Gastrocnemius medialis (tissue), 4 donors: ENCODE results near the gene TP53AIP1. TPM values are rescaled to one million over a fixed set of nuclear protein-coding genes. Genes with fewer than 3 reads are reported as not detected.
A peak's percentile ranks its signal among the peaks of the same experiment; 100 is the strongest.

ENCODE experiments used
- ATAC-seq, 2 donors: fragments of 150-250 bp; one replicate each; pipeline ENCODE4 v1.9.1; 2016
- DNase-seq, 2 donors: peaks; one replicate each; pipeline ENCODE4 v3.0.0-alpha.2; 2019
- H3K27ac ChIP-seq, 4 donors: fragments of 200-600 bp; sonication (generic); 1 replicate in 1 of 4; 2 replicates in 3 of 4; pipeline ENCODE4 v1.5.1; 2016 to 2018; ENCODE audit warnings: mild to moderate bottlenecking in 2 of 4, moderate library complexity in 1 of 4
- H3K27me3 ChIP-seq, 3 donors: fragments of 200-600 bp; sonication (generic) in 2 of 3; 1 replicate in 1 of 3; 2 replicates in 2 of 3; pipeline versions ENCODE4 v1.5.1 to v1.6.0; 2016 to 2019; ENCODE audit warnings: mild to moderate bottlenecking in 1 of 3, moderate library complexity in 1 of 3
- H3K36me3 ChIP-seq, 2 donors: fragments of 200-600 bp; sonication (generic) in 1 of 2; one replicate each; pipeline ENCODE4 v1.5.1; 2017 to 2018
- H3K4me1 ChIP-seq, 2 donors: fragments of 200-600 bp; sonication (generic) in 1 of 2; one replicate each; pipeline ENCODE4 v1.5.1; 2016 to 2017; ENCODE audit warnings: mild to moderate bottlenecking in 2 of 2
- H3K4me3 ChIP-seq, 4 donors: fragments of 200-600 bp; sonication (generic) in 3 of 4; 1 replicate in 1 of 4; 2 replicates in 3 of 4; pipeline ENCODE4 v1.5.1; 2016 to 2019; ENCODE audit warnings: mild to moderate bottlenecking in 2 of 4
- H3K9me3 ChIP-seq, 3 donors: fragments of 200-600 bp; sonication (generic) in 2 of 3; 1 replicate in 1 of 3; 2 replicates in 2 of 3; pipeline ENCODE4 v1.5.1; 2016 to 2019
- CTCF ChIP-seq, 5 experiments: fragments of 450-650 bp in 3 of 5; fragments of 200-600 bp in 2 of 5; sonication (generic) in 2 of 5; IDR thresholded peaks in 4 of 5; conservative IDR thresholded peaks in 1 of 5; 1 replicate in 4 of 5; 2 replicates in 1 of 5; pipeline ENCODE4 v1.5.1; 2016 to 2019; ENCODE audit warnings: antibody characterized with exemption in 5 of 5, mild to moderate bottlenecking in 3 of 5, moderate library complexity in 3 of 5
- POLR2A ChIP-seq, 2 donors: fragments of 450-650 bp; IDR thresholded peaks; one replicate each; pipeline ENCODE4 v1.6.1; 2017; ENCODE audit warnings: antibody characterized with exemption in 2 of 2, mild to moderate bottlenecking in 2 of 2, moderate library complexity in 2 of 2
- in situ Hi-C, 4 donors: fragments of 200-750 bp; cut with MboI; loops; one replicate each; pipeline versions ENCODE4 v1.15.0 to v1.8.0; 2017; ENCODE audit warnings: low sequenced_read_pairs in 4 of 4
- intact Hi-C: fragments of 100-400 bp; cut with DNase I; formaldehyde crosslinking; loops from one replicate; pipeline ENCODE4 v1.15.1; 2023; ENCODE audit warnings: low total_unique reads
- total RNA-seq, 4 donors: library from RNA; depleted of rRNA; stranded (reverse); fragments of >200 nt; gene quantifications; one replicate each; pipeline versions ENCODE4 v1.1.0 to v1.2.3, GENCODE V29; 2016

The TP53AIP1 gene
- total RNA-seq, 4 donors from 2014 or later: not detected

- ATAC-seq: peak; percentile 45 to 49
- in situ Hi-C loops: loop anchor here in 2 of 4 donors (5.0 to 25.0 kb wide), 2 partner anchors 69 to 794 kb away; no protein-coding TSS in a partner anchor
Measured at GRCh38 chr11:128956401-128957201, 13.9 kb upstream of the TP53AIP1 start.

GRCh38 chr11:128955636-128956035, 13.0 kb upstream of the TP53AIP1 start:
- TF ChIP-seq CTCF (IDR thresholded peaks at IDR 0.05 in 4 of 5, conservative IDR thresholded peaks at IDR 0.05 in 1 of 5) (no peak), POLR2A (IDR thresholded peaks at IDR 0.05) (no peak)
- no peak overlapping the region for H3K27ac ChIP-seq
- no peak for DNase-seq
- H3K4me1 ChIP-seq: no peaks in the 10 kb centered on the region
- H3K36me3 ChIP-seq: no peaks in the 10 kb centered on the region
- no peak for ATAC-seq
- no peaks in the 10 kb centered on the region for H3K27me3 ChIP-seq
- H3K4me3 ChIP-seq: no peak overlapping the region
- in situ Hi-C loops (loop anchor here in 2 of 4 donors (5.0 to 25.0 kb wide), 2 partner anchors 68 to 793 kb away; no protein-coding TSS in a partner anchor), intact Hi-C loops (loop anchor here (1.0 kb wide), 1 partner anchor 71 kb away; no protein-coding TSS in a partner anchor)
- H3K9me3 ChIP-seq: no peaks in the 10 kb centered on the region

More at GRCh38 chr11:128956401-128957201, 13.9 kb upstream of the TP53AIP1 start:
- TF ChIP-seq CTCF (IDR thresholded peaks at IDR 0.05 in 4 of 5, conservative IDR thresholded peaks at IDR 0.05 in 1 of 5) (peak; percentile 44 to 65 (median 62)), POLR2A (IDR thresholded peaks at IDR 0.05) (no peak)
- H3K27me3 ChIP-seq: no peaks in the 10 kb centered on the region
- no peak overlapping the region for H3K4me3 ChIP-seq
- intact Hi-C loops: loop anchor here (1.0 kb wide), 1 partner anchor 72 kb away; no protein-coding TSS in a partner anchor
- no peak for DNase-seq
- no peak overlapping the region for H3K27ac ChIP-seq
- no peaks in the 10 kb centered on the region for H3K9me3 ChIP-seq
- H3K36me3 ChIP-seq: no peaks in the 10 kb centered on the region
- no peaks in the 10 kb centered on the region for H3K4me1 ChIP-seq

GRCh38 chr11:128953151-128953550, 10.5 kb upstream of the TP53AIP1 start:
- no peak for ATAC-seq
- TF ChIP-seq CTCF (IDR thresholded peaks at IDR 0.05 in 4 of 5, conservative IDR thresholded peaks at IDR 0.05 in 1 of 5): no peak
- TF ChIP-seq POLR2A (IDR thresholded peaks at IDR 0.05): no peak
- no peaks in the 10 kb centered on the region for H3K27me3 ChIP-seq
- no peak for DNase-seq
- in situ Hi-C loops (loop anchor here in 3 of 4 donors (5.0 to 25.0 kb wide), 3 partner anchors 66 to 791 kb away; no protein-coding TSS in a partner anchor), intact Hi-C loops (no loop called here)
- no peaks in the 10 kb centered on the region for H3K9me3 ChIP-seq
- H3K36me3 ChIP-seq: no peaks in the 10 kb centered on the region
- no peaks in the 10 kb centered on the region for H3K4me1 ChIP-seq
- no peak overlapping the region for H3K27ac ChIP-seq
- H3K4me3 ChIP-seq: no peak overlapping the region

- H3K36me3 ChIP-seq: no peaks in the 10 kb centered on the region
- DNase-seq (no peak), ATAC-seq (no peak)
- H3K27me3 ChIP-seq: no peaks in the 10 kb centered on the region
- H3K27ac ChIP-seq: no peak overlapping the region
- no peak overlapping the region for H3K4me3 ChIP-seq
- H3K9me3 ChIP-seq: no peaks in the 10 kb centered on the region
- in situ Hi-C loops: loop anchor here in 3 of 4 donors (5.0 to 25.0 kb wide), 3 partner anchors 63 to 788 kb away; no protein-coding TSS in a partner anchor
- intact Hi-C loops: no loop called here
- TF ChIP-seq POLR2A (IDR thresholded peaks at IDR 0.05) (no peak), CTCF (IDR thresholded peaks at IDR 0.05 in 4 of 5, conservative IDR thresholded peaks at IDR 0.05 in 1 of 5) (no peak)
- no peaks in the 10 kb centered on the region for H3K4me1 ChIP-seq
Measured at GRCh38 chr11:128949791-128950454, 7.3 kb upstream of the TP53AIP1 start.
